Keratinocyte (primary cell): Measurements from ENCODE around the gene AFF2. TPM values are rescaled to one million over a fixed set of nuclear protein-coding genes. Genes with fewer than 3 reads are reported as not detected.

ENCODE experiments used
- DNase-seq: peaks from one replicate; pipeline ENCODE4 v3.0.0-alpha.2; 2011; ENCODE audit warnings: low read depth, missing footprints, low spot score
- FAIRE-seq: peaks from 2 replicates; lab custom pipeline; 2011; peaks lifted over from hg19 to GRCh38; lab: Jason Lieb, UNC
- H2AFZ ChIP-seq: 2 replicates; pipeline ENCODE4 v1.6.0; 2012; ENCODE audit warnings: low read length, control low read depth, inconsistent platforms; ENCODE audit not compliant: control insufficient read depth
- H3K27ac ChIP-seq: 2 replicates; pipeline ENCODE4 v1.5.1; 2011; ENCODE audit warnings: low read length; ENCODE audit not compliant: control insufficient read depth, insufficient read depth
- H3K27me3 ChIP-seq: 3 replicates; pipeline ENCODE4 v1.6.0; 2011; ENCODE audit warnings: low read length; ENCODE audit not compliant: control insufficient read depth, insufficient read depth; ENCODE audit errors: extremely low read depth
- H3K36me3 ChIP-seq, 2 experiments: 2 replicates in 1 of 2; 3 replicates in 1 of 2; pipeline ENCODE4 v1.5.1; 2011; ENCODE audit warnings: low read length in 2 of 2, mild to moderate bottlenecking in 1 of 2; ENCODE audit not compliant: control insufficient read depth in 2 of 2, insufficient read depth in 2 of 2; ENCODE audit errors: extremely low read depth in 1 of 2
- H3K4me1 ChIP-seq: 3 replicates; pipeline ENCODE4 v1.5.1; 2011; ENCODE audit warnings: low read length; ENCODE audit not compliant: control insufficient read depth, insufficient read depth; ENCODE audit errors: extremely low read depth
- H3K4me2 ChIP-seq: 3 replicates; pipeline ENCODE4 v1.6.0; 2011; ENCODE audit warnings: low read depth, low read length; ENCODE audit not compliant: control insufficient read depth, insufficient read depth; ENCODE audit errors: extremely low read depth
- H3K4me3 ChIP-seq, 3 experiments: fragments of 200-600 bp in 1 of 3; sonication (generic) in 1 of 3; 2 replicates in 2 of 3; 3 replicates in 1 of 3; pipeline ENCODE4 v1.5.1; 2011 to 2016; ENCODE audit warnings: low read length in 3 of 3, mild to moderate bottlenecking in 3 of 3, control low read depth in 2 of 3, inconsistent platforms in 1 of 3, low read depth in 1 of 3, mixed read lengths in 1 of 3, mixed run types in 1 of 3, moderate library complexity in 1 of 3; ENCODE audit not compliant: control insufficient read depth in 2 of 3, insufficient read depth in 2 of 3; ENCODE audit errors: extremely low read depth in 1 of 3
- H3K79me2 ChIP-seq: 2 replicates; pipeline ENCODE4 v1.6.0; 2012; ENCODE audit warnings: low read length; ENCODE audit not compliant: control insufficient read depth, insufficient read depth
- H3K9ac ChIP-seq: 3 replicates; pipeline ENCODE4 v1.6.0; 2011; ENCODE audit warnings: low read length; ENCODE audit not compliant: control insufficient read depth, insufficient read depth; ENCODE audit errors: extremely low read depth
- H3K9me1 ChIP-seq: 3 replicates; pipeline ENCODE4 v1.6.0; 2011; ENCODE audit warnings: low read length; ENCODE audit not compliant: control insufficient read depth, insufficient read depth; ENCODE audit errors: extremely low read depth
- H3K9me3 ChIP-seq: 2 replicates; pipeline ENCODE4 v1.5.1; 2012; ENCODE audit warnings: low read depth, low read length; ENCODE audit not compliant: control insufficient read depth
- H4K20me1 ChIP-seq: 3 replicates; pipeline ENCODE4 v1.6.0; 2011; ENCODE audit warnings: low read length; ENCODE audit not compliant: control insufficient read depth, insufficient read depth; ENCODE audit errors: extremely low read depth
- CTCF ChIP-seq, 3 experiments: IDR thresholded peaks in 1 of 3; conservative IDR thresholded peaks in 1 of 3; optimal IDR thresholded peaks in 1 of 3; 2 replicates in 2 of 3; 3 replicates in 1 of 3; pipeline versions ENCODE3 to v1.5.1; 2011; ENCODE audit warnings: low read length in 3 of 3, mild to moderate bottlenecking in 3 of 3, moderate library complexity in 2 of 3, control low read depth in 1 of 3, inconsistent platforms in 1 of 3; ENCODE audit not compliant: insufficient read depth in 2 of 3; ENCODE audit errors: extremely low read depth in 1 of 3
- EZH2 ChIP-seq: IDR thresholded peaks from one replicate; pipeline ENCODE4 v1.6.1; 2012; ENCODE audit warnings: inconsistent platforms, mild to moderate bottlenecking, low read length, moderate library complexity
- dilution Hi-C: fragments of 300-500 bp; cut with MboI; formaldehyde crosslinking; loops from one replicate; pipeline ENCODE4 v1.7.0; 2020; ENCODE audit warnings: low sequenced_read_pairs; ENCODE audit not compliant: extremely low pct_ligation_motif_present
- polyA plus RNA-seq, 5 experiments: library from polyadenylated mRNA; depleted of rRNA in 3 of 5; stranded (reverse) in 3 of 5; stranded (forward) in 1 of 5; unstranded in 1 of 5; fragments of >200 nt; gene quantifications; 1 replicate in 1 of 5; 2 replicates in 3 of 5; 3 replicates in 1 of 5; pipeline versions ENCODE4 v1.2.1 to v1.2.3, GENCODE V29; 2011 to 2012; ENCODE audit warnings: missing spikeins in 2 of 5, low read depth in 1 of 5, low replicate concordance in 1 of 5

Gene AFF2
- polyA plus RNA-seq, 1 donor (not counting 4 experiments of a cell fraction or from before 2014, with no cell fraction given): 0.01 TPM

- Histone ChIP-seq H3K36me3 (no peaks in the 10 kb centered on the region), H3K27ac (no peak overlapping the region), H3K9ac (no peak overlapping the region), H3K4me3 (no peak overlapping the region), H3K4me1 (no peaks in the 10 kb centered on the region), H3K9me1 (no peaks in the 10 kb centered on the region), H3K4me2 (no peak overlapping the region), H3K79me2 (no peaks in the 10 kb centered on the region), H3K27me3 (no peaks in the 10 kb centered on the region), H4K20me1 (no peaks in the 10 kb centered on the region), H3K9me3 (no peaks in the 10 kb centered on the region), H2AFZ (no peak overlapping the region)
- dilution Hi-C loops: no loop called here
- TF ChIP-seq CTCF (optimal IDR thresholded peaks at IDR 0.05 in 1 of 3, IDR thresholded peaks at IDR 0.05 in 1 of 3, conservative IDR thresholded peaks at IDR 0.05 in 1 of 3; ENCODE audit: extremely low read depth in 1 of 3, insufficient read depth in 2 of 3, low read length in 3 of 3) (no peak), EZH2 (no peak)
- FAIRE-seq (no peak), DNase-seq (no peak)
These were observed 143.0 kb downstream of the AFF2 start for GRCh38 chrX:148643460-148643859.

GRCh38 chrX:148647651-148648050, 147.2 kb downstream of the AFF2 start:
- Histone ChIP-seq H3K4me3 (no peak overlapping the region), H3K9ac (no peak overlapping the region), H3K36me3 (no peaks in the 10 kb centered on the region), H3K4me1 (no peaks in the 10 kb centered on the region), H2AFZ (no peak overlapping the region), H3K79me2 (no peaks in the 10 kb centered on the region), H3K27ac (no peak overlapping the region), H4K20me1 (no peaks in the 10 kb centered on the region), H3K9me1 (no peaks in the 10 kb centered on the region), H3K27me3 (no peaks in the 10 kb centered on the region), H3K4me2 (no peak overlapping the region), H3K9me3 (no peaks in the 10 kb centered on the region)
- DNase-seq (no peak), FAIRE-seq (no peak)
- TF ChIP-seq EZH2 (no peak), CTCF (optimal IDR thresholded peaks at IDR 0.05 in 1 of 3, IDR thresholded peaks at IDR 0.05 in 1 of 3, conservative IDR thresholded peaks at IDR 0.05 in 1 of 3; ENCODE audit: extremely low read depth in 1 of 3, insufficient read depth in 2 of 3, low read length in 3 of 3) (no peak)
- dilution Hi-C loops: no loop called here
